Ishikawa (cell line): ENCODE results near the gene ZBTB16.

Experiments used
- CEBPB ChIP-seq: IDR thresholded peaks from 2 replicates; pipeline ENCODE4 v1.6.1; 2012
- CREB1 ChIP-seq: IDR thresholded peaks from 2 replicates; pipeline ENCODE4 v1.6.1; 2012; ENCODE audit warnings: low read depth
- EGR1 ChIP-seq: IDR thresholded peaks from 2 replicates; pipeline ENCODE4 v1.6.1; 2012
- EP300 ChIP-seq: IDR thresholded peaks from 2 replicates; pipeline ENCODE4 v1.6.1; 2012; ENCODE audit warnings: borderline replicate concordance
- FOXM1 ChIP-seq: IDR thresholded peaks from 2 replicates; pipeline ENCODE4 v1.6.1; 2012; ENCODE audit warnings: low read depth, borderline replicate concordance
- NFIC ChIP-seq: IDR thresholded peaks from 2 replicates; pipeline ENCODE4 v1.6.1; 2012
- RAD21 ChIP-seq: IDR thresholded peaks from 2 replicates; pipeline ENCODE4 v1.6.1; 2012; ENCODE audit warnings: low read depth
- TAF1 ChIP-seq: IDR thresholded peaks from 2 replicates; pipeline ENCODE4 v1.6.1; 2012; ENCODE audit warnings: low read depth, mild to moderate bottlenecking
- TCF12 ChIP-seq: IDR thresholded peaks from 2 replicates; pipeline ENCODE4 v1.6.1; 2012; ENCODE audit warnings: low read depth
- TEAD4 ChIP-seq: IDR thresholded peaks from 2 replicates; pipeline ENCODE4 v1.6.1; 2012
- USF1 ChIP-seq: IDR thresholded peaks from 2 replicates; pipeline ENCODE4 v1.6.1; 2012
- YY1 ChIP-seq: IDR thresholded peaks from 2 replicates; pipeline ENCODE4 v1.6.1; 2012; ENCODE audit warnings: low read depth
- ZBTB7A ChIP-seq: IDR thresholded peaks from 2 replicates; pipeline ENCODE4 v1.6.1; 2012; ENCODE audit warnings: low read depth
- TF ChIP-seq, protein P1 (sequence below): IDR thresholded peaks from 2 replicates; pipeline ENCODE4 v1.6.1; 2012; ENCODE audit warnings: low read depth, mild to moderate bottlenecking
- TF ChIP-seq, protein P2 (sequence below): IDR thresholded peaks from 2 replicates; pipeline ENCODE4 v1.6.1; 2012

ZBTB16 gene

DNA sequence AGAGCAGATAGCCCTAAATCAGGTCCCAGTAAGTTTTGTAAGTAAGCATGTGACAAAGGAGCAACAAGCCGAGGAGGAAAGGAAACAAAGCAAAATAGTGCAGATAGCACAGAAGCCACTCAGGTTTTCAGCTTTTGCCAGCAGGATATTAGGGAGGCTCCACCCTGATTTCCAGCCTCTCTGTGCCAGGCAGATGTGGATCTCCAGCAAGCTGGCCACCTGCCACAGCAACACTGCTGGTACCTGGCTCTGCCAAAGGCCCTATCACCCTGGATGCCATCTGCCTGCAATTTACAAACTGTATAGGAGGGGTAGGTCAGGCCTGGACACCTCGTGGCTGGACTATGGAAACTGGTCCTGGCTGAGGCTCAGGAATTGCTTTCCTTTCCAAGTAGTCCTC lies 224.5 kb downstream of the ZBTB16 start:
- TF ChIP-seq TCF12 (no peak), FOXM1 (no peak), YY1 (no peak), NFIC (no peak), TEAD4 (no peak), ZBTB7A (no peak), CREB1 (no peak), CEBPB (no peak)
- TF ChIP-seq, protein P1, sequence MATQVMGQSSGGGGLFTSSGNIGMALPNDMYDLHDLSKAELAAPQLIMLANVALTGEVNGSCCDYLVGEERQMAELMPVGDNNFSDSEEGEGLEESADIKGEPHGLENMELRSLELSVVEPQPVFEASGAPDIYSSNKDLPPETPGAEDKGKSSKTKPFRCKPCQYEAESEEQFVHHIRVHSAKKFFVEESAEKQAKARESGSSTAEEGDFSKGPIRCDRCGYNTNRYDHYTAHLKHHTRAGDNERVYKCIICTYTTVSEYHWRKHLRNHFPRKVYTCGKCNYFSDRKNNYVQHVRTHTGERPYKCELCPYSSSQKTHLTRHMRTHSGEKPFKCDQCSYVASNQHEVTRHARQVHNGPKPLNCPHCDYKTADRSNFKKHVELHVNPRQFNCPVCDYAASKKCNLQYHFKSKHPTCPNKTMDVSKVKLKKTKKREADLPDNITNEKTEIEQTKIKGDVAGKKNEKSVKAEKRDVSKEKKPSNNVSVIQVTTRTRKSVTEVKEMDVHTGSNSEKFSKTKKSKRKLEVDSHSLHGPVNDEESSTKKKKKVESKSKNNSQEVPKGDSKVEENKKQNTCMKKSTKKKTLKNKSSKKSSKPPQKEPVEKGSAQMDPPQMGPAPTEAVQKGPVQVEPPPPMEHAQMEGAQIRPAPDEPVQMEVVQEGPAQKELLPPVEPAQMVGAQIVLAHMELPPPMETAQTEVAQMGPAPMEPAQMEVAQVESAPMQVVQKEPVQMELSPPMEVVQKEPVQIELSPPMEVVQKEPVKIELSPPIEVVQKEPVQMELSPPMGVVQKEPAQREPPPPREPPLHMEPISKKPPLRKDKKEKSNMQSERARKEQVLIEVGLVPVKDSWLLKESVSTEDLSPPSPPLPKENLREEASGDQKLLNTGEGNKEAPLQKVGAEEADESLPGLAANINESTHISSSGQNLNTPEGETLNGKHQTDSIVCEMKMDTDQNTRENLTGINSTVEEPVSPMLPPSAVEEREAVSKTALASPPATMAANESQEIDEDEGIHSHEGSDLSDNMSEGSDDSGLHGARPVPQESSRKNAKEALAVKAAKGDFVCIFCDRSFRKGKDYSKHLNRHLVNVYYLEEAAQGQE = no peak
- TF ChIP-seq, protein P2, sequence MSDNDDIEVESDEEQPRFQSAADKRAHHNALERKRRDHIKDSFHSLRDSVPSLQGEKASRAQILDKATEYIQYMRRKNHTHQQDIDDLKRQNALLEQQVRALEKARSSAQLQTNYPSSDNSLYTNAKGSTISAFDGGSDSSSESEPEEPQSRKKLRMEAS = no peak

DNA sequence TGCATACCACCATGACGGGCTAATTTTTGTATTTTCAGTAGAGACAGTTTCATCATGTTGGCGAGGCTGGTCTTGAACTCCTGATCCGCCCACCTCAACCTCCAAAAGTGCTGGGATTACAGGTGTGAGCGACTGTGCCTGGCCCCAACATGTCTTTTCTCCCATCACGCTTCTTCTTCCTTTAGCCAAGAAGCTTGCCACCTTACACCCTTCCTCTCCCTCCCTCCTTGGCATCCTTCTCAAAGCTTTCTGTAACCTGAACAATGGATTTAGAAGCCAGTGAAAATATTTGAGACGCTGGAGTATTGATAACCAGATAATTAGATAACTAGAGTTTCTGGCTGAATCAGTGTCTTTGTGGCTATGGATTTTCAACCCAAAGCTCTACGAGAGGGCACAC lies 225.4 kb downstream of the ZBTB16 start:
- TF ChIP-seq, protein P1 = no peak
- TF ChIP-seq, protein P2 = no peak
- TF ChIP-seq TEAD4 = no peak
- no peak for TF ChIP-seq EGR1
- TF ChIP-seq TAF1 = no peak
- TF ChIP-seq EP300 = no peak
- TF ChIP-seq TCF12 = no peak
- no peak for TF ChIP-seq CEBPB
- TF ChIP-seq YY1 = no peak
- no peak for TF ChIP-seq USF1
- no peak for TF ChIP-seq CREB1
- TF ChIP-seq RAD21 = no peak
- TF ChIP-seq NFIC = no peak
- no peak for TF ChIP-seq FOXM1
- TF ChIP-seq ZBTB7A = no peak

- TF ChIP-seq FOXM1 (no peak), YY1 (no peak), CEBPB (no peak), CREB1 (no peak), ZBTB7A (no peak), USF1 (no peak), RAD21 (no peak), TCF12 (no peak), EGR1 (no peak), TEAD4 (no peak), NFIC (no peak), EP300 (no peak), TAF1 (no peak)
- TF ChIP-seq, protein P2 = no peak
- TF ChIP-seq, protein P1 = no peak
Observed at GRCh38 chr11:114285599-114285998, 226.1 kb downstream of the ZBTB16 start.

DNA sequence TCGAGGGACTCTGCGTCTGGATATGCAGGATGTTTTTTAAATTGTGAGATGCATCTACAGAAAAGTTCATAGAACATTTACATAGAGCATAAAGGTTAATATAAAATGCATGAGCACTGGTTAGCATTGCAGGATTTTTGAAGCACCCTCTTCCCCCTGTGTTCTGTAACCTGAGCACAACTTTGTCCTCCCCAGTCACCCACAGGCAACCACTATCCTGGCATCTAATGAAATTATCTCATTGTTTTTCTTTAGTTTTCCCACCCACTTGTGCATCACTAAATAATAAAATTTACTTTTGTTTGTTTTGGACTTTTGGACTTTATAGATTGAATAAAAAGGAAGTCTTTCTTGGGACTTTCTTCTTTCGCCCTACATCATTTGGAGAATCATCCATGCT lies 226.7 kb downstream of the ZBTB16 start:
- TF ChIP-seq NFIC (no peak), YY1 (no peak), EP300 (no peak), TCF12 (no peak), EGR1 (no peak)
- TF ChIP-seq, protein P1 = no peak
